SK-N-SH treated with all-trans-retinoic acid at 6 μM for 48 hours (cell line): Measurements from ENCODE around the gene ZBTB38.

ENCODE experiments used
- GLIS3 ChIP-seq: fragments of 250-450 bp; sonication (Bioruptor Pico); IDR thresholded peaks from 2 replicates; pipeline ENCODE4 v1.5.0; 2020; ENCODE audit warnings: mild to moderate bottlenecking, moderate library complexity
- RARB ChIP-seq: fragments of 250-450 bp; sonication (Bioruptor Pico); IDR thresholded peaks from 2 replicates; pipeline ENCODE4 v1.8.0; 2021; ENCODE audit warnings: mild to moderate bottlenecking, moderate library complexity
- ZC3H10 ChIP-seq: fragments of 250-450 bp; sonication (Bioruptor Pico); IDR thresholded peaks from 2 replicates; pipeline ENCODE4 v1.5.1; 2021; ENCODE audit warnings: mild to moderate bottlenecking, moderate library complexity
- ZFP3 ChIP-seq: fragments of 250-450 bp; sonication (Bioruptor Pico); IDR thresholded peaks from 2 replicates; pipeline ENCODE4 v1.5.0; 2020; ENCODE audit warnings: mild to moderate bottlenecking, moderate library complexity
- ZFP30 ChIP-seq: fragments of 450-650 bp; formaldehyde crosslinking; IDR thresholded peaks from 2 replicates; pipeline ENCODE4 v1.5.0; 2022; ENCODE audit warnings: mild to moderate bottlenecking, moderate library complexity
- ZNF565 ChIP-seq: fragments of 450-650 bp; formaldehyde crosslinking; conservative IDR thresholded peaks from 2 replicates; pipeline ENCODE4 v1.5.0; 2020; ENCODE audit warnings: low read depth, mild to moderate bottlenecking, moderate library complexity
- ZNF8 ChIP-seq: fragments of 450-650 bp; formaldehyde crosslinking; IDR thresholded peaks from 2 replicates; pipeline ENCODE4 v1.5.0; 2020; ENCODE audit warnings: mild to moderate bottlenecking, moderate library complexity
- TF ChIP-seq, protein P1 (sequence below): fragments of 250-450 bp; sonication (Bioruptor Pico); IDR thresholded peaks from 2 replicates; pipeline ENCODE4 v1.8.0; 2021; ENCODE audit warnings: low read depth, mild to moderate bottlenecking, moderate library complexity, borderline replicate concordance
- TF ChIP-seq, protein P2 (sequence below): fragments of 250-450 bp; sonication (Bioruptor Pico); IDR thresholded peaks from 2 replicates; pipeline ENCODE4 v1.5.1; 2021; ENCODE audit warnings: mild to moderate bottlenecking, moderate library complexity

DNA sequence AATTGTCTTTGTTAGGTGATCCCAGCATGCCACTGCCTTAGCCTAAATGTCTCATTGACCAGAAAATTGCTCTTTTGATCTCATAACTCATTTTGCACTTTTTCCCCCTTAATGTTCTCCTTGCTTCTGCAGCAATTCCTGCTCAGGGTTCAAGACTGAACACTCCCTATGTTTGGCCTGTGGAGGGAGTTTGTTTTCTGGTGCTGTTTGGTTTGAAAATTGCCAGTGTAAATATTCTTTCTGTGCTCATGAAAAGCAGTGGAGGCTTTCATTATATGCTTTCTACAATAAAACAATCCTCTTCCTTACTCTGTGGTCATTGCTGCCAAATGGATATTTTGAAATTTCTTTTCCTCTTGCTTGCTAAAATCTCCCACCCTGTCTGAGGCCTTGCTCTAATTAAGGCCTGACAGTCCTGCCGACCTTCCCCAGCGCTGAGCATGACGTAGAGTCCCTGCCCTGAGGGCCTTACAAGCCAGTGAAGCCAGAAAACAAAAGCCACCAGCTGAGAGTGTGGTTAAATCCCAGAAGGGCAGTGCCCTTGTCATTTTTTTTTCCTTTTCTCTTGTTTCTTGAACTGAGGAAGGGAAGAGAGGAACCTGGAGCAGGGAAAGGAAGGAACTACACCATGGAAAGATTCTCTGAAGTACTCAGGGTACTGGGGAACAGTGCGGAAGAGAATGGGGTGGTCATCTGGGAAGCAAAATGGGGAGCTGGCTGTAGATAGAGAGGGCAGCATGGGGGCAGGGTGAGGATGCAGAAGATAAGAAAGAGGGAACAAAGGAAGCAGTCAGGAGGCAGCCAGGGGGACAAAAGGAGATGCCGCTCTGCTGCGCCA, 24.8 kb downstream of the ZBTB38 start:
- TF ChIP-seq GLIS3 (CRISPR knock-in tag) (no peak), ZFP3 (CRISPR knock-in tag) (no peak), RARB (CRISPR knock-in tag) (no peak), ZC3H10 (CRISPR knock-in tag) (no peak), ZFP30 (no peak), ZNF565 (CRISPR knock-in tag) (no peak), ZNF8 (no peak)
- TF ChIP-seq, protein P1, sequence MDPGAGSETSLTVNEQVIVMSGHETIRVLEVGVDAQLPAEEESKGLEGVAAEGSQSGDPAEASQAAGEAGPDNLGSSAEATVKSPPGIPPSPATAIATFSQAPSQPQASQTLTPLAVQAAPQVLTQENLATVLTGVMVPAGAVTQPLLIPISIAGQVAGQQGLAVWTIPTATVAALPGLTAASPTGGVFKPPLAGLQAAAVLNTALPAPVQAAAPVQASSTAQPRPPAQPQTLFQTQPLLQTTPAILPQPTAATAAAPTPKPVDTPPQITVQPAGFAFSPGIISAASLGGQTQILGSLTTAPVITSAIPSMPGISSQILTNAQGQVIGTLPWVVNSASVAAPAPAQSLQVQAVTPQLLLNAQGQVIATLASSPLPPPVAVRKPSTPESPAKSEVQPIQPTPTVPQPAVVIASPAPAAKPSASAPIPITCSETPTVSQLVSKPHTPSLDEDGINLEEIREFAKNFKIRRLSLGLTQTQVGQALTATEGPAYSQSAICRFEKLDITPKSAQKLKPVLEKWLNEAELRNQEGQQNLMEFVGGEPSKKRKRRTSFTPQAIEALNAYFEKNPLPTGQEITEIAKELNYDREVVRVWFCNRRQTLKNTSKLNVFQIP (CRISPR knock-in tag), result no peak
- TF ChIP-seq, protein P2, sequence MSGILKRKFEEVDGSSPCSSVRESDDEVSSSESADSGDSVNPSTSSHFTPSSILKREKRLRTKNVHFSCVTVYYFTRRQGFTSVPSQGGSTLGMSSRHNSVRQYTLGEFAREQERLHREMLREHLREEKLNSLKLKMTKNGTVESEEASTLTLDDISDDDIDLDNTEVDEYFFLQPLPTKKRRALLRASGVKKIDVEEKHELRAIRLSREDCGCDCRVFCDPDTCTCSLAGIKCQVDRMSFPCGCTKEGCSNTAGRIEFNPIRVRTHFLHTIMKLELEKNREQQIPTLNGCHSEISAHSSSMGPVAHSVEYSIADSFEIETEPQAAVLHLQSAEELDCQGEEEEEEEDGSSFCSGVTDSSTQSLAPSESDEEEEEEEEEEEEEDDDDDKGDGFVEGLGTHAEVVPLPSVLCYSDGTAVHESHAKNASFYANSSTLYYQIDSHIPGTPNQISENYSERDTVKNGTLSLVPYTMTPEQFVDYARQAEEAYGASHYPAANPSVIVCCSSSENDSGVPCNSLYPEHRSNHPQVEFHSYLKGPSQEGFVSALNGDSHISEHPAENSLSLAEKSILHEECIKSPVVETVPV, result no peak
